Colon (tissue), 2 donors: Measurements from ENCODE around the gene DVL1.
"Not testable (repeated sequence)": the region's sequence is repeated elsewhere in the genome, so short reads cannot be mapped to it uniquely, and the experiment has no call there.

Experiments used
- FAIRE-seq: peaks from 2 replicates; lab custom pipeline; 2012; peaks lifted over from hg19 to GRCh38; lab: Jason Lieb, UNC
- donor health status: control.
- donor health status: control.

The DVL1 gene

DNA sequence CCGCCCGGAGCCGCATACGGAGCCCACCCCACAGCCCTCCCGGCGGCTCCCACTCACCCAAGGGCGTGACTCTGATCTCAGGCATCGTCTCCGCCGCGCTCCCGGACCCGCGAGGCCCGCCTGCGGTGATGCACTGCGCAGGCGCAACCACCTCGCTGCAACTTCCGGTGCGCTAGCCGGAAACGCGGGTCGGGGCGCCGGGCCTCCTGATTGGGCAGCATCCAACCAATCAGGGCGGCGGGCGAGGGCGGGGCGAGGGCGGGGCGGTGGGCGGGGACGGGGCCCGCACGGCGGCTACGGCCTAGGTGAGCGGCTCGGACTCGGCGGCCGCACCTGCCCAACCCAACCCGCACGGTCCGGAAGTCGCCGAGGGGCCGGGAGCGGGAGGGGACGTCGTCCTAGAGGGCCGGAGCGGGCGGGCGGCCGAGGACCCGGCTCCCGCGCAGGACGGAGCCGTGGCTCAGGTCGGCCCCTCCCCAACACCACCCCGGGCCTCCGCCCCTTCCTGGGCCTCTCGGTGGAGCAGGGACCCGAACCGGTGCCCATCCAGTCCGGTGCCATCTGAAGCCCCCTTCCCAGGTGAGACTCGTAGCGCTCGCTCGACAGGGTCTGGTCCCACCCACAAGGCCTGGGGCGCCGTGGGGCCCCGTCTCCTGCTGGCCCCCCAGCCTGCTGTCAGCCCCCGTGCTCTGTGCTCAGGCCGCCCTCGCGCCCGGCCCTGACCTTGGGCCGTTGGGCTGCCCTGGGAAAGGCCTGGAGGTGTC lies 24.5 kb downstream of the DVL1 start, which contains the start of the genes CPTP and INTS11:
CPTP (plus strand) TSS at position 279 of the 764 bp plus-strand sequence. CDS start 2,109 bp downstream, outside the sequence.
INTS11 (minus strand) TSS at position 137 of the 764 bp plus-strand sequence; CDS start at position 85, 52 bp downstream.
- no peak for FAIRE-seq

DNA sequence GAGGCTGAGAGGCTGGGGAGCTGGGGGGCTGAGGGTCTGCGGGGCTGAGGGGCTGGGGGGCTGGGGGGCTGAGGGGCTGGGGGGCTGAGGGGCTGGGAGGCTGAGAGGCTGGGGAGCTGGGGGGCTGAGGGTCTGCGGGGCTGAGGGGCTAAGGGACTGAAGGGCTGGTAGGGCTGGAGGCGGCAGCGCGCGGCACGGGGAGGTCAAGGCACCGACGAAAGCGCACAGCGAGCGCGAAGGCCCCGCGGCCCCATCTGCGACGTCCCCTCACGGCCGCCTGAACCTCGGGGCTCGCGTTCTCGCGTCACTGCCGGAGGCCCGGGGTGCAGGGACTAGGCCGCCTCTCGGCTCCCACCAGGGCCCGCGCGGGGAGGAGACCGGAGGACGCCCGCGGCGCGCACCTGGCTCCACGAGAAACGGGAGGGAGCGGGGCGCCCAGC lies 25.1 kb downstream of the DVL1 start:
- no peak for FAIRE-seq

DNA sequence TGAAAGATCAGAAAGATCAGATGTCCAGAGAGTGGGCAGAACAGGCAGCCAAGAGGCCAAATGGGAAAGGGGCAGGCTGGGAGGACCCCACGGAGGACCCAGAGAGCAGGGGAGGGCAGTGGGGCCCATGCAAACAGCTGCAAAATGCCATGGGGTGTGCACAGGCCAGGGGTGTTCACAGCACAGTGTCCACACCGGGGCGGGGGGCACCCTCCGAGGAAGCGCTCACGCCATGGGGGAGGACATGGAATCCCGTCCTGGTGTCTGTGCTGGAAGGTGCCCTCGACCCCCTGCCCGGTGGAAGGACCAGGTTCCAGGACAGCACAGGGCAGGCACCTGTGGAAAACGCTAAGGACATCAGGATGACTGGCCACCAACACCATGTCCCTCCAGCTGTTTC lies 26.3 kb downstream of the DVL1 start:
- FAIRE-seq: no peak

DNA sequence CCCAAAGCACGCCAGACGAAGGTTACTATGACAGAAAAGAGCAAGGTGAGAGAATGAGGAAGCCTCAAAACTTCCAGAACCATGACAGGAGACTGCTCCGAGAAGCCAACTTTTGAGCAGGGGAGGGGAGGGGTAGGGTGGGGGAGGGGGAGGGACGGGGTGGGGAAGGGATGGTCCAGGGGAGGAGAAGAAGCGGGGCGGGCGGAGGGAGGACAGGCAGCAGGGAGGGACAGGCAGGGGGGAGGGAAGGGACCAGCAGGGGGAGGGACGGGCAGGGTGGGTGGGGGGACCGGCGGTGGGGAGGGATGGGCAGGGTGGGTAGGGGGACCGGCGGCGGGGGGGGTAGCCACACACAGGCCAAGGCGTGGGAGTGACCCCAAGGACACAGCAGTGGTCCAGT lies 26.8 kb downstream of the DVL1 start:
- FAIRE-seq: no peak

DNA sequence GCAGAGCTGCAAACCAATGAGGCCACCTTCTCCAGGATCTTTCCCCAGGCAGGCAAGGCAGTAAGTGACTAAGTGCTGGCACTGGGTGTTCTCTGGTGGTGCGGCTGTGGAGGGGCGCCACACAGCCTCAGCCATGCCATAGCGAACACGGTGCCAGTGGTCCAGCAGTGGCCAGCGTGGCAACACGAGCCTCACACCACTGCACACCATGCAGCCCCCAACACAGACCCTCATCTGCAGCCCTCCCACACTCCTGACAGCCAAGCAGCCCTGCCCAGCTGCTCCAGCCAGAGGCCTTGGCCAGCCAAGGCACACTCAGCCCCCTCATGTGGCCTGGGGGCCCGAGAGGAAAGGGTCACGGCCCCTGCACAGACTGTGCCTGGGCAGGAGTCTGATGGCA lies 27.7 kb downstream of the DVL1 start:
- no peak for FAIRE-seq

DNA sequence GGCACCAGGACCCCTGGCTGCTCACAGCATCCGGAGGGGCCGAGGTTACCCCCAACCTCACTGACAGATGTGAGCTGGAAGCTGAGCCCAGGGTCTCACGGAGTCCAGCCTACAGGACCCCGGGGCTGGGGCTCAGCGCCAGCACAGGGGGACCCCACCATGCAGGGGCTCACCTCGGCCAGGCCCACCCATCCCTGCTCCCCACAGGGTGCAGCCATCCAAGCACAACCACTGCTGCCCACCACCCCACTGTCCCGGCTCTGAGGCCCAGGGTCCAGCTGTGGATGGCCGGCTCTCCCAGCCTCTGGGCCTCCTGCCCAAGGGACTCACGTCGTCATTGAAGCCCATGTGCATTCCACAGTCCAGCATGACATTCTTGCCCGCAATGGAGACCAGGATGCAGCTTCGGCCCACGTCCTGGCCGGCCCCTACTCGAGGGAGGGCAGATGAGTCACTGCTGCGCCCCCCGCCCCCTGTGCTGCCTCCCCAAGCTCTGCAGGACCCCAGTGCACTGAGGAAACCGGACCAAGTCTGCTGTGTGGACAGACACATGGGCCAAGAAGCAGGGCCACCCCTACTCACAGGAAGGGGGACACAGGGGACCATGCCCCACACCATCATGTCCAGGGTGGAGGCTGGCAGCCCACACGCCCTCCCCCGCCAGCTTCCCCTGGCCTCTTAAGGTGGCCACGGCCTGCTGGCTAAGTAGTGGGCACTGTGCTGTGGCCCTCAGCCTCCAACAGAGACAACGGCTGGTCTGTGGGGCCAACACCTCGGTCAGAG lies 28.4 kb downstream of the DVL1 start:
- no peak for FAIRE-seq

DNA sequence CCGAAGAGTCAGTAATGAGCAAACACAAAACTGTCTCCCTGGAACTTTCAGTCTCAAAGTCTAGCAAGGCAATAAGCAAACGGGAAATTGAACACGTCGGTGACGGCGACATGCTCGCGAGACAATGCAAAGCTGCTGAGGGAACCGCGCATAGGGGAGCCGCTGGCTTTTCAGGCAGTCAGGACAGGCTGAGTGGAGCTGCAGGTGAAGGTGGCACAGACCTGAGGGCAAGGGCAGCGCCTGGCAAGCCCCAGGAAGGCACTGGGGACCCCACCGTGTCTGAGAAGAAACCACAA lies 29.6 kb downstream of the DVL1 start:
- no peak for FAIRE-seq

DNA sequence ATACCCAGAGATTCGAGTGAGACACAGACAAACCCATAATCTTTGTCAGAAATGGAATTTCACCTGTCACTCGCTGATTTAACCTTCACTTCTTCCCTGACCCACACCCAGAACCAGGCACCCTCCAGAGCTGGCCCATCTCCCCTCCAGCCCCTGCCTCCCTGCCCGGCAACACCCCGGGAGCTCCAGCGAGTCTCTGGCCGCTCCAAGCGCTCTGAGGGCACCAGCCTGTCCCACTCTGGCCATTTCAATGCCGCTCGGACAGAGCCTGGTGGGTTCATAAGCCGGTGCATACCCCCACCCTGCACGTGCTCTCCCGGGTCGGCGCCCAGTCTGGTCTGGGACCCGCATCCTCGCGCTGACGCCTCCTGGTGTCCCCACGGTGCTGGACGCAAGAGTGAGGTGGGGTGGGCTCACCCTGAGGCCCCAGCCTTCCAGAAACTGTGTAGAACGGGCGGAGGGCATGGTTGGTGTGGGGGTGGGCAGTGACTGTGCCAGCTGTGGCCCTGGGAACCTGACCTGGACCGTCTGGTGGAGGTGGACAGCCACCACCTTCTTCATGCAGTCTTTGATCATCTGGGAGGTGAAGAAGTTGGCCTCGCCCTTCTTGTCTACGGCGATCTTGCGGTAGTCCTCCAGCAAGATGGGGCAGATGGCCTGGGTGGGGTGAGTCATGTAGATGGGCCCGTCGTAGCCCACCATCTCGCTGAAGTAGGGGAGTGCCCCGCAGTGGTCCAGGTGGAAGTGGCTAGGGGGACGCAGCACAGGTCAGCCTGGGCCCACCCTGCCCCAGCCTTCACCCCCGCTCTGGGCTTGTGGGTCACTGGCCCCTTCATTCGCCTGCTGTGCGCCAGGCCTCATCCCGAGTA lies 30.2 kb downstream of the DVL1 start:
- FAIRE-seq: no peak

DNA sequence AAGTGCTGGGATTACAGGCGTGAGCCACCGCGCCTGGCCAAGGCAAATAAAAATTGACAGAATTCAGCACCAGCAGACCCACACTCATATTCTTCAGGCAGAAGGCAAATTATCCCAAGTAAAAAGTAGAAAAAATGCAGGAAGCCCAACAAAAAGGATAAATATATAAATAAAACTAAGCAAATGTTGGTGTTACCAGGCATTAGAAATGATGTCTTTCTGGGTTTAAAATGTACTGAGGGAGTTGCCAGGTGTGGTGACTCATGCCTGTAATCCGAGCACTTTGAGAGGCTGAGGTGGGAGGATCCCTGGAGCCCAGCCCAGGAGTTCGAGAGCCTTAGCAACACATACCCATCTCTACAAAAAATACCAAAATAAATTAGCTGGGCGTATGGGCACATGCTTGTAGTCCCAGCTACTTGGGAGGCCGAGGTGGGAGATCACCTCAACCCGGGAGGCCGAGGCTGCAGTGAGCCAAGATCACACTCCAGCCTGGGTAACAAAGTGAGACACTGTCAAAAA lies 31.0 kb downstream of the DVL1 start:
- FAIRE-seq: no peak

DNA sequence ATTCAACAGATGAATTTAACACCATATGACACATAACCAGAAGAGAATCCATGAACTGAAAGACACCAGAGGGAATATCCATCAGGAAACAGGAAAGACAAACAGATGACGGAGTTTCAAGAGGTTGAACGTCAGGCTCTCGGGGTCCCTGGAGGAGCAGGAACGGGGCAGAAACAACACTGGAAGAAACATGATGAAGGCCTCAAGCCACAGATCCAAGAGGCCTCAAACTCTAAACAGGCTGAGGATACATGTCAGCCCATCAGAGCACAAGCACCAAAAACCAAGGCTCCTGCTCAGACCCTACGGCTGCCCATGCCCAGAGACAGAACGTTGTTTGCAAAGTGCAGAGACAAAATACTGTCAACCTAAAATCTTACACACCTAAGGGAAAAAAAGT lies 31.8 kb downstream of the DVL1 start:
- FAIRE-seq: no peak

DNA sequence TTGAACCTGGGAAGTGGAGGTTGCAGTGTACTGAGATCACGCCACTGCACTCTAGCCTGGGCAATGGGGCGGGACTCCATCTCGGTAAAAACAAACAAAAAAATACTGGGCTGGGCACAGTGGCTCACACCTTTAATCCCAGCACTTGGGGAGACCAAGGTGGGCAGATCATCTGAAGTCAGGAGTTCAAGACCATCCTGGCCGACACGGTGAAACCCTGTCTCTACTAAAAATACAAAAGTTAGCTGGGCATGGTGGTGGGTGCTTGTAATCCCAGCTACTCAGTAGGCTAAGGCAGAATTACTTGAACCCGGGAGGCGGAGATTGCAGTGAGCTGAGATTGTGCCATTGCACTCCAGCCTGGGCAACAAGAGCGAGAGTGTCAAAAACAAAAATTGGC lies 33.0 kb downstream of the DVL1 start:
- FAIRE-seq: not testable (repeated sequence)

DNA sequence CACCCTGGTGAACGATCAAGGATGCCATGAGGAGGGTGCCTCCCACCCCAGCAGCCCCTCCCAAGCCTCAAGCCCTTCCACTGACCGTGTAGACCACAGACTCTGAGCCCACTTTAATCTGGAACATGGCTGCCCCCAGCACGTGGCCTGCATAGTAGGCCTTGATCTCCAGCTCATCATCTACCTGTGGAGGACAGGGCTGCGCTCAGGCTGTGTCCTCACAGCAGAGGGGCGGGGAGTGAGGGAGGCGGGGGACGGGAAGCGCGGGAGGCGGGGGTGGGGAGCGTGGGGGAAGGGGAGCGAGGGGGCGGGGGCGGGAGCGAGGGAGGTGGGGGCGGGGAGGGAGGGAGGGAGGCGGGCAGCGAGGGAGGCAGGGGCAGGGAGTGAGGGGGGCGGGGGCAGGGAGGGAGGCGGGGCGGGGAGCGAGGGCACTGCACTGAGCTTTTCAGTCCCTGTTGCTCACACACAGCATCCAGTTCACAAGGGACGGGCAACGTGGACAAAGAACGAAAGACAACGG lies 33.7 kb downstream of the DVL1 start:
- no peak for FAIRE-seq

DNA sequence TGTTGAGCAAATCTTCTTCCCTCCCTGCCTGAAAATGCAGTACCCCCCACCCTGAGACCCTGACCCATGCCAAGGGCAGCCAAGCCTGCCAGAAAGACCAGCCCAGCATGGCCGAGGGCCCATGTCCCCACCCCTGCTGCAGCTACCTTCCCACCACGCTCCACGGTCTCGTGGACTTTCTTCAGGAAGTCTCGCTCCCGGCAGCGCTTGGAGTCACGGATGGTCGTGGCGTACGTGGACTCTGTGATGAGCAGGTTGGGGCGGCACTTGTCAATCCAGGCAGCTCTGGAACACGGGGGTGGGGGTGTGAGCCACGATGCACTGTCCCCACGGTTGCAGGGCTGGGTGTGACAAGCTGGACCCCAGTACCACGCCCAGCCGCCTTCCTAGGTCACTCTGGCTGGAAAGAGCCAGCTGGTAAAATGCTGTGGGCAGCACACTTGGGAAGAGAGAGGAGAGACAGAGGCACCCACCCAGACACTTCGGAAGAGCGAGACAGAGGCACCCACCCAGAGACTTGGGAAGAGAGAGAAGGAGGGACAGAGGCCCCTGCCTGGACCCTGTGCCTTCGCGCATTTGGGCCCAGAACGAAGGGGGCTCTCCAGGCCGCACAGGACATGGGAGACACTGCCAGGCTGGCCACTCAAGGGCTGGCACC lies 34.4 kb downstream of the DVL1 start:
- FAIRE-seq: no peak

DNA sequence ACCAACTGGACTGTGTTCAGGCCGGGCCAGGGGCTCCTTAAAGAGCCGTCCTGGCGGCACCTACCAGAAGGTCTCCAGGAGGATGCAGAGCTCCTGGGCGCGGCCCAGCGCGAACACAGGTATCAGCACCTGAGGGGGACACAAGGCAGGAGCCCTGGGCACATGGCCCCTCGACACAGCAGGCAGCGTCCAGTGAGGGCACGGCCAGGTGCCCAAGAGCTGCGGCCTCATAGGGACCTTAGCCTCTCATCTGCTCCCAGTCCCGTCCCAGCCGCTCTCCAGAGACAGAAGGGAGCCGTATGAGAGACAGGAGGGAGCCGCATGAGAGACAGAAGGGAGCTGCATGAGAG lies 35.0 kb downstream of the DVL1 start:
- no peak for FAIRE-seq

DNA sequence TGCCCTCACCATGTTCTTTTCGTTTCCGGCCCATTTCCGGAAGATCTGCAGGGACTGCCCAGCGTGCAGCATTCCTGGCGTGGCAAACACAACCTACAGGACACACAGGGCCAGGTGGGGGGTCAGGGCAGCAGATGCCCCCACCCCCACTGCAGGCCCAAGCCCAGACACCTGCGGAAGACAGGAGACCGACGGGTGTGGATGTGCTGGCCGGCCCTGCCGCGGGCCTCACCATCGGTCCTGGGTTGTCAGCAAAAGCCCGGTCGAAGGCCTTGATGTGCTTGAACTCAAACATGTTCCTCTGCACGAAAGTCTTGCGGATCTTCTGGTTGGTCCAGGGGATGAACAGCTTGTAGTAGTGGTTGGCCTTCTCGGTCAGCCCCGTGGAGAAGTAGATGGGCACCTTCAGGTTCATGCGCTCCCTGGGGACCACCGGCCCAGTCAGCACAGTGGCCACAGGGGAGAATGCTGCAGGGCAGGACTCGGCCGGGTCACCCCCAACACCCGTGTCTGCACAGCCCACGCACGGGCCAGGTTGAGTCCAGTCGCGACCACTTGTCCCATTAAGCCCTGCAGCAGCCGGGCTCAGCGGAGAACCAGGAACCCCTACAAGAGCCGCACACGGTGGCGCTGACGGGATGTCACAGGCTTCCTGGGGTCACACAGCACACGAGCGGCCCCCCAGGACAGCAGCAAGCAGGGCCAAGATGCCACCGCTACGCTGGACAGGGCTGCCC lies 35.5 kb downstream of the DVL1 start:
- FAIRE-seq: no peak

DNA sequence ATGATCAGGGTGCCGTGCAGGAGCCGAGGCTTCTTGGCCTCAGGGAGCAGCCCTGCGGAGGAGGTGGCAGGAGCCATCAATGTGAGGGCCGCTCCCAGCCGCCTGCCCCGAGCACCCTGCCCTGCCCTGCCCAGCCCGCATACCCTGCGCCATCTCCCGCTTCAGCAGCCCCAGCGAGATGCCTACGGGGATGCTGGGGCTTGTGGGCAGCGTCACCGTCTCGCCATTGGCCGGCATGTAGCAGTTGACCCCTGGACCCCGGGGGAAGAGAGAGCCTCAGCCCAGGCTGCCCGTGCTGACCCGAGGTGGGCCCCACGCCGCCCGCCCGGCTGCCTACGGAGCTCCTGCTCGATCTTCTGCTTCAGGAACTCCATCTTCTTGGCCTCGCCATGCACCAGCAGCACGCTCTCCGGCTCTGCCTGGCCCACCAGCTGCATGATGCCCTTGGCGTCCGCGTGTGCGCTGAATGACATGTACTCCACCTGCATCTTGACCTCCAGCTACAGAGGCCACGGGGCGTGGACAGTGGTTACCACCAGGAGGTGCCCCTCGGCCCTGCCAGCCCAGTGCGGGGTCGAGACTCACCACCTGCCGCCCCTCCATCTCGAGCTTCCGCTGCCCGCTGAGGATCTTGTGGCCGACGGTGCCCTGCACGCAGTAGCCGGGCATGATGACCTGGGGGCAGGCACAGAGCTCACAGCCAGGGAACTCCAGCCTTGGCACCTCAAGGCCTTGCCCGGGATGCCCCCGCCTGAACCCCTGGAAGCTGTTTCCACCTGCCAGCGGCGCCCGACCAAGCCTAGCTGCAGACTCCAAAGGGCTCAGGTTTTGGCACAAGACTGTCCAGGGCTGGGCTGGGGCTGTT lies 36.5 kb downstream of the DVL1 start:
- no peak for FAIRE-seq

DNA sequence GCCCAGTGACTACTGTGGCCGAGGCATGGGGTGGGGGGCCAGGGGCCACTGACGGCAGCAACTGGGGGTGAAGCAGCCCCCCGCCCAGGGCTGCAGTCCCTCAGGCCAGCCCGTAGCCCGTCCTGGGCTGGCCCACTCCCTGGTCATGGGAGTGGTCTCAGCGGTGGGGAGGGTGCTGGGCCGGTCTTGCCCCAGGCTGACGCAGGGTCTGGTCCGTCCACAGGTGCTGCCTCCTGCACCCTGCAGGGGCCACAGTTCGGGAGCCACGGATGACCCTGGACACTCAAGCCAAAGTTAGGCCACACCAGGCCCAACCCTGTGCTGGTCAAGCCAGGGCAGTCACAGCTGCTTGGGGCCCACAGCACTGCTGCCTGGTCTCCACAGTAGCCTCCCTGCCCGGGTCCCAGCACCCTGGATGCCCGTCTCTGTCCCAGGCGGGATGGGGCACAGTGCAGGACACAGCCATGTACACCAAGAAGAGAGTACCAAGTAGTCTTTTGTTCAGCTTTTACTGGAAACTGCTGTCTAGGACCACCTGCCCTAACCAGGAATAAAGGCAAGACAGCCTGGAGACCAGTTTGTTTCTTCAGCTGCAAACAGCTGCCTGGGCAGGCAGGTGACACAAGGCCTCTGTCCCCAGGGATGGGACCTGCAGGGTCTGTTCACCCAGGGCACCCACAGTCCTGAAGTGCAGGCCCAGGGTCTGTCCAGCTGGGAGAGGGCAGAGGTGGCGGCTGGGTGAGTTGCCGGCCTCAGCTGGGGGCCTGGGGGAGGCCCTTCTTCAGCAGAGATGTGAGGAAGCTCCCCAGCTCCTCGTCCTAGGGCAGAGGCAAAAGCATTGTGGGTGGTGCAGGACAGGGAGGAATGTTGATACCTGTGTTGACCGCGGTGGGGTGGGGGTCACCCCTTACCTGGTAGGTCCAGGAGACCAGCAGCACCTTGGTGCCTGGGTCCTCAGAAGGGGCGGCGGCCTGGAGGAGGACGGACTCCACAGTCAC lies 37.8 kb downstream of the DVL1 start:
- FAIRE-seq: no peak

DNA sequence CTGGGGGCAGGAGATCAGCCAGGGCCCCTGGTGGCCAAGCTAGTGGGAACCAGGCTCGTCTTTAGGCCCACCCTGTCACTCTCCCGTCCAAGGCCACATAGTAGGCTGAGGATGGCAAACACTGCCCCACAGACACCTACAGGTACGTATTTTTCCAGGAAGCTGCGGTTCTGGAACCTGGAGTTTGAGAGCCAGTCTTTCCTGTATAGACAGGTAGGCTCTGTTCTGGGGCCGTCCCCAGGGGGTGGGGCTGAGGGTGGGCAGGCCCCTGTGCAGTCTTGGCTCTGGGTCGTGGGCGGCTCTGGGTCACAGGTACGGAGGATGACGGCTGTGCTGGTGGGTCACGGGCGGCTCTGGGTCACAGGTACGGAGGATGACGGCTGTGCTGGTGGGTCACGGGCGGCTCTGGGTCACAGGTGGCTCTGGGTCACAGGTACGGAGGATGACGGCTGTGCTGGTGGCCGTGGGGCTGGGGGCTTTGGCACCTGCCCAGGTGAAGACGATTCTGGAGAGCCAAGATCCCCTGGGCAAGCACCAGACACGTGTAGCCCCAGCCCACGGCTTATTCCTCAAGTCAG lies 38.7 kb downstream of the DVL1 start:
- FAIRE-seq: no peak

DNA sequence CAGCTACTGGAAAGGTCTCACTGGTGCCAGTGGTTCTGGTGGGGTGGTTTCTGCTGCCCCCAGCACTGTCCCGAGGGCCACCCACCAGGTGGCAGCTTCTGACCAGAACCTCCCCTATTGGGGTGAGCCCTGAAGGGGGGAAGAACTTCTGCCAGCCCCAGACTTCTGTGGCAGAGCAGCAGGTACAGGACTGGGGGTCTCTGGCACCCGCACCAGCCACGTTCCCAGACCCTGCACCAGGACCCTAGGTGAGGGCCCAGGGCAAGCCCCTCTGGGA lies 39.2 kb downstream of the DVL1 start:
- no peak for FAIRE-seq
